Measurements from ENCODE around the gene OR2B2.
"Not testable (repeated sequence)": the region's sequence is repeated elsewhere in the genome, so short reads cannot be mapped to it uniquely, and the experiment has no call there.

The OR2B2 gene

GRCh38 chr6:27911956-27912446, at the start of gene OR2B2:
Gene OR2B2, minus strand, starts transcription at chr6:27912396. Its CDS starts 77 bp downstream, at chr6:27912319.
- no peak for DNase-seq

- no peak for DNase-seq
Observed at GRCh38 chr6:27957516-27957915, 45.3 kb upstream of the OR2B2 start.

- no peak for DNase-seq
Observed at GRCh38 chr6:27956941-27957340, 44.7 kb upstream of the OR2B2 start, which contains the start of gene OR2B6. Gene OR2B6, plus strand, starts transcription at chr6:27957241. Its CDS starts 0 bp downstream, at chr6:27957241.

GRCh38 chr6:27951040-27951439, 38.8 kb upstream of the OR2B2 start:
- no peak for DNase-seq

DNA sequence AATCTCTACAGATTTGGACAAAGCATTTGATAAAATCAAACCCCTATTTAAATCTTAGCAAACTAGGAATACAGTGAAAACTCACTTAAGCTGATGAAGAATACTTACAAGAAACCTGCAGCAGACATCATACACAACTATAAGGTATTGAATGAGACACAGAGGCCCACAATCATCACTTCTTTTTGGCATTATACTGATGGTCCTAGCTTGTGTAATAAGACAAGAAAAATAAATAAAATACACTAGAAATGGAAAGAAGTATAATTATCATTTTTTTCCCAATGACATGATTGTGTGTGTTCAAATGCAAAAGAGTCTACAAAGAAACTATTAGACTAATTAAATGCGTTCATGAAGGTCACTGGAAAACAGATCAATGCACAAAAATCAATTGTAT, 36.0 kb upstream of the OR2B2 start:
- no peak for DNase-seq

GRCh38 chr6:27943072-27943471, 30.9 kb upstream of the OR2B2 start:
- DNase-seq = peak; percentile 9

GRCh38 chr6:27940766-27941165, 28.6 kb upstream of the OR2B2 start:
- peak; percentile 3 for DNase-seq

DNA sequence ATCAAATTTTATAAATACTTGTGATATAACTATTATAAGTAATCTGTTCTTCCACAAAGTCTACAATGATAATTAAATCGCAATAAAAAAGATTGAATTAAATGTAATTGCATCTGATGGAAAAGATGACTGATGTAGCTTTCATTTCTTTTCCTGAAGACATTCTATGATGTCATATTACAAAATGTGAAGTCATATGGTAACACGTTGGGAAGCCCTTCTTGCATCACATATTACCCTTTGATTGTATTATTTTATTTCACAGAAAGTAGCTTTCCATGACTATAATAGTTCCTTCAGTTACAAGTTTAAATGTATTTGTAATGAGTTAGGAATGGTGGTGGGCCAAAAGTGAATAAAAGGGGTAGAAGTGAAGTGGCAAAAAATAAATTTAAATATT, 19.0 kb upstream of the OR2B2 start:
- no peak for DNase-seq

- not testable (repeated sequence) for DNase-seq
Observed at GRCh38 chr6:27929930-27930329, 17.7 kb upstream of the OR2B2 start.

- DNase-seq = not testable (repeated sequence)
Observed at GRCh38 chr6:27928041-27928440, 15.8 kb upstream of the OR2B2 start.

- no peak for DNase-seq
Observed at GRCh38 chr6:27924179-27924578, 12.0 kb upstream of the OR2B2 start.

GRCh38 chr6:27922949-27923348, 10.8 kb upstream of the OR2B2 start:
- DNase-seq = no peak

- DNase-seq = no peak
Observed at GRCh38 chr6:27908017-27908416, 4.2 kb downstream of the OR2B2 start.

GRCh38 chr6:27902335-27903314, 9.6 kb downstream of the OR2B2 start:
- peak; percentile 96 for DNase-seq

DNA sequence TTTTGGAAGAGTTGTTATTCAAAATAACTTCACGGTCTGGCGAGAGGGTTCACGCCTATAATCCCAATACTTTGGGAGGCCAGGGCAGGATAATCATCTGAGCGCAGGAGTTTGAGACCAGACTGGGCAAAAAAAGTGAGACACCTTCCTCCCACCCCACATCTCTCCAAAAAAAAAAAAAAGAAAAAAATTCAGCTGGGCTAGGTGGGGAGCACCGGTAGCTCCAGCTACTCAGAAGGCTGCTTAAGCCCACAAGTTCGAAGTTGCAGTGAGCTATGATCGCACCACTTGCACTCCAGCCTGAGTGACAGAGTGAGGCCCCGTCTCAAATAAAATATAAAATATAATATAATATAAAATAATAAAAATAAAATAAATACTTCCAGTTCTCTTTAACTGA, 10.4 kb downstream of the OR2B2 start:
- DNase-seq = peak; percentile 35

GRCh38 chr6:27900197-27900596, 12.0 kb downstream of the OR2B2 start:
- DNase-seq = not testable (repeated sequence)

- no peak for DNase-seq
Observed at GRCh38 chr6:27899543-27899942, 12.7 kb downstream of the OR2B2 start.

GRCh38 chr6:27897580-27898206, 14.5 kb downstream of the OR2B2 start:
- no peak for DNase-seq

- no peak for DNase-seq
Observed at GRCh38 chr6:27896398-27896796, 15.8 kb downstream of the OR2B2 start.

- DNase-seq = peak; percentile 93
Observed at GRCh38 chr6:27894839-27895762, 17.1 kb downstream of the OR2B2 start.

DNA sequence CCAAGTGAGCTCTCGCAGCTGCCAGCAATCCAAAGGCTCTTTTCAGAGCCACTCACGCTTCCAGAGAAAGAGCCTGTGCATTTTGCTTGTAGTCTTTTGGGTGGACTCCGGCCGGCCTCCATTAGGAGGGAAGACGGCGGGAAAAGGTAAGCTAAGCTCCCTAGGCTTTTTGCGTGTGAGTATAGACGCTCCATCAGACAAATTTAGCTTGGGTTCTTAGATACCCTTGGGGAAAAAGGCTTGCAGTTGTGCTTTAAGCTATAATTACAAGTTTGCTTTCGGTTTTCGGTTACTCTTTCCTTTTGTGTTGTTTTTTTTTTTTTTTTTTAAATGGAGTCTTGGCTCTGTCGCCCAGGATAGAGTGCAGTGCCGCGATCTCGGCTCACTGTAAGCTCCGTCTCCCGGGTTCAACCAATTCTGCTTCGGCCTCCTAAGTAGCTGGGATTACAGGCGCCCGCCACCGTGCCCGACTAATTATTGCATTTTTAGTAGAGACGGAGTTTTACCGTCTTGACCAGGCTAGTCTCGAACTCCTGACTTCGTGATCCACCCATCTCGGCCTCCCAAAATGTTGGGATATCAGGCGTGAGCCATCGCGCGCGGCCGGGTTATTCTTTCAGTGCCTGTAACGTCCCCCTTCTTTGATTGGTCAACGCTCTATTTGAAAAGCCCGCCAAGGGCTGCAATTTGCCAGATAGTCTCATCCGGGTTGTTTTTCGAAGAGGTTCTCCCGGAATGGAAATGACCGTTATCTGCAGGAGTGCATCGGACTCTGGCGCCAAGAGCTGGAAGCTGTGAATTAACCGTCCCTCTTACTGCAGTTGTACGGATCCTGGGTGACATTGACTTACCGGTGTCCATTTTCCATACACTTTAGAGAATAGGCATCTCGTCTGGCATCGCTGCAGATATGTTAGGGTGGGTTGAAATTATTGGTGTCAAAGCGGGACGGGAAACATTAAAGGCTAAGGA, 18.1 kb downstream of the OR2B2 start:
- peak; percentile 98 for DNase-seq

Measured in DMS53 (cell line).